Left lung (tissue), 10 donors: ENCODE data around the gene SOCS3. TPM values are rescaled to one million over a fixed set of nuclear protein-coding genes. Genes with fewer than 3 reads are reported as not detected.
A peak's percentile ranks its signal among the peaks of the same experiment; 100 is the strongest.

Experiments
- ATAC-seq: fragments of 200-7000 bp; cut with Tn5 transposase; one replicate; pipeline ENCODE4 v1.9.1; 2020; ENCODE audit warnings: moderate library complexity
- DNase-seq, 4 donors: peaks; one replicate each; pipeline ENCODE4 v3.0.0-alpha.2; 2013 to 2020
- H3K27ac ChIP-seq, 2 donors: fragments of 200-600 bp; sonication (generic) in 1 of 2; one replicate each; pipeline versions ENCODE4 v1.5.0 to v1.8.0; 2020 to 2021
- H3K27me3 ChIP-seq, 2 donors: fragments of 200-600 bp; sonication (generic) in 1 of 2; one replicate each; pipeline versions ENCODE4 v1.5.0 to v1.8.0; 2020 to 2021
- H3K36me3 ChIP-seq, 2 donors: fragments of 200-600 bp; sonication (generic) in 1 of 2; one replicate each; pipeline versions ENCODE4 v1.5.0 to v1.8.0; 2020 to 2021
- H3K4me1 ChIP-seq, 2 donors: fragments of 200-600 bp; one replicate each; pipeline ENCODE4 v1.8.0; 2021
- H3K4me3 ChIP-seq, 2 donors: fragments of 200-600 bp; sonication (generic) in 1 of 2; one replicate each; pipeline versions ENCODE4 v1.5.0 to v1.8.0; 2020 to 2021; ENCODE audit warnings: mild to moderate bottlenecking in 1 of 2
- H3K9me3 ChIP-seq, 2 donors: fragments of 200-600 bp; sonication (generic) in 1 of 2; one replicate each; pipeline versions ENCODE4 v1.5.0 to v1.8.0; 2020 to 2021
- intact Hi-C, 2 donors: fragments of 100-400 bp; cut with DNase I; formaldehyde crosslinking; loops; one replicate each; pipeline versions ENCODE4 v1.11.2 to v1.14.2; 2022
- polyA plus RNA-seq, 6 donors: library from polyadenylated mRNA; unstranded; fragments of 120-200 nt; gene quantifications; one replicate each; pipeline ENCODE4 v1.2.1, GENCODE V29; 2013; ENCODE audit not compliant: insufficient read length in 6 of 6
- total RNA-seq, 2 donors: library from RNA; stranded (reverse); fragmentation: NEBNext Ultra II Directional; extraction: Animal tissue kit (Norgen Biotek cat#: 25700); gene quantifications; one replicate each; pipeline ENCODE4 v1.2.1, GENCODE V29; 2021
- TF ChIP-seq, protein P1 (sequence below), 2 donors: fragments of 200-600 bp; sonication (generic) in 1 of 2; IDR thresholded peaks; one replicate each; pipeline versions ENCODE4 v1.5.0 to v1.8.0; 2021; ENCODE audit warnings: antibody characterized with exemption in 2 of 2
- donor health status: DM: no; HTN: yes; CAD: no.
- donor health status: DM: no; HTN: no; CAD: no.

The SOCS3 gene
- total and polyA plus RNA-seq, 8 donors, result 4.7 to 118 (median 40.7) TPM

GRCh38 chr17:78346605-78347250, 13.1 kb downstream of the SOCS3 start:
- Histone ChIP-seq H3K4me3 (no peak overlapping the region), H3K9me3 (no peaks in the 10 kb centered on the region), H3K4me1 (peaks cover 39 to 96% of the 10 kb centered on the region in 2 donors), H3K27me3 (no peaks in the 10 kb centered on the region), H3K27ac (no peak overlapping the region), H3K36me3 (no peaks in the 10 kb centered on the region)
- no peak for DNase-seq
- intact Hi-C loops, result no loop called here
- no peak for ATAC-seq
- TF ChIP-seq, protein P1, sequence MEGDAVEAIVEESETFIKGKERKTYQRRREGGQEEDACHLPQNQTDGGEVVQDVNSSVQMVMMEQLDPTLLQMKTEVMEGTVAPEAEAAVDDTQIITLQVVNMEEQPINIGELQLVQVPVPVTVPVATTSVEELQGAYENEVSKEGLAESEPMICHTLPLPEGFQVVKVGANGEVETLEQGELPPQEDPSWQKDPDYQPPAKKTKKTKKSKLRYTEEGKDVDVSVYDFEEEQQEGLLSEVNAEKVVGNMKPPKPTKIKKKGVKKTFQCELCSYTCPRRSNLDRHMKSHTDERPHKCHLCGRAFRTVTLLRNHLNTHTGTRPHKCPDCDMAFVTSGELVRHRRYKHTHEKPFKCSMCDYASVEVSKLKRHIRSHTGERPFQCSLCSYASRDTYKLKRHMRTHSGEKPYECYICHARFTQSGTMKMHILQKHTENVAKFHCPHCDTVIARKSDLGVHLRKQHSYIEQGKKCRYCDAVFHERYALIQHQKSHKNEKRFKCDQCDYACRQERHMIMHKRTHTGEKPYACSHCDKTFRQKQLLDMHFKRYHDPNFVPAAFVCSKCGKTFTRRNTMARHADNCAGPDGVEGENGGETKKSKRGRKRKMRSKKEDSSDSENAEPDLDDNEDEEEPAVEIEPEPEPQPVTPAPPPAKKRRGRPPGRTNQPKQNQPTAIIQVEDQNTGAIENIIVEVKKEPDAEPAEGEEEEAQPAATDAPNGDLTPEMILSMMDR (IDR thresholded peaks at IDR 0.05), result no peak

GRCh38 chr17:78345791-78346494, 13.9 kb downstream of the SOCS3 start:
- peak overlapping the region in 1 of 2 donors; percentile 97 for H3K27ac ChIP-seq
- ATAC-seq, result no peak
- H3K27me3 ChIP-seq, result no peaks in the 10 kb centered on the region
- H3K4me1 ChIP-seq, result peaks cover 33 to 96% of the 10 kb centered on the region in 2 donors
- H3K9me3 ChIP-seq, result no peaks in the 10 kb centered on the region
- no peak for DNase-seq
- TF ChIP-seq, protein P1 (IDR thresholded peaks at IDR 0.05), result no peak
- no peak overlapping the region for H3K4me3 ChIP-seq
- no peaks in the 10 kb centered on the region for H3K36me3 ChIP-seq
- intact Hi-C loops, result no loop called here

- no peak overlapping the region for H3K4me3 ChIP-seq
- H3K4me1 ChIP-seq, result peaks cover 33 to 96% of the 10 kb centered on the region in 2 donors
- intact Hi-C loops, result no loop called here
- DNase-seq, result no peak
- no peak for ATAC-seq
- H3K36me3 ChIP-seq, result no peaks in the 10 kb centered on the region
- no peaks in the 10 kb centered on the region for H3K27me3 ChIP-seq
- no peaks in the 10 kb centered on the region for H3K9me3 ChIP-seq
- peak overlapping the region in 1 of 2 donors; percentile 97 for H3K27ac ChIP-seq
- TF ChIP-seq, protein P1 (IDR thresholded peaks at IDR 0.05), result no peak
Observed at GRCh38 chr17:78345172-78345571, 14.7 kb downstream of the SOCS3 start.

DNA sequence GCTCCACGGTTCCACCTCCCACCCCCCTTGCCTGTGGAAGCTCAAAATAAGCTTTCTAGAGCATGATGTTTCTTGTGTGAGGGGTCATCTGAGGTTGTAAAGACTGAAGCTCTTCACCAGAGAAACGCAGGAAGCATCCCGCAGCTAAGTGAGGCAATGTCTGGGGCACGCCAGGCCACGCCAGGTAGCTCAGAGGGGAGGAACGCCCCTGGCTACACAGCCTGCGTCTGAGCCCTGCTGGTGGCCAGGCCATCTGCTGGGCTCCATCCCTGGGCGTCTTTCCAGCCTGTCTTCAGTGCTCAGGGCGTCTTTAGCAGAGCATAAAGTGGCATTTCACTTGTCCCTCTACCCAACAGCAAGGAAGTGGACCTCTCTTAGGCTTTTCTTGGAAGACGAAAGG, 15.2 kb downstream of the SOCS3 start:
- DNase-seq, result no peak
- H3K4me1 ChIP-seq, result peaks cover 33 to 96% of the 10 kb centered on the region in 2 donors
- no peaks in the 10 kb centered on the region for H3K9me3 ChIP-seq
- H3K27ac ChIP-seq, result peak overlapping the region in 1 of 2 donors; percentile 97
- intact Hi-C loops, result no loop called here
- ATAC-seq, result no peak
- TF ChIP-seq, protein P1 (IDR thresholded peaks at IDR 0.05), result no peak
- H3K27me3 ChIP-seq, result no peaks in the 10 kb centered on the region
- H3K4me3 ChIP-seq, result no peak overlapping the region
- H3K36me3 ChIP-seq, result no peaks in the 10 kb centered on the region

GRCh38 chr17:78343543-78344201, 16.2 kb downstream of the SOCS3 start:
- TF ChIP-seq, protein P1 (IDR thresholded peaks at IDR 0.05), result no peak
- H3K9me3 ChIP-seq, result no peaks in the 10 kb centered on the region
- no peaks in the 10 kb centered on the region for H3K36me3 ChIP-seq
- H3K27me3 ChIP-seq, result no peaks in the 10 kb centered on the region
- H3K4me1 ChIP-seq, result peaks cover 33 to 96% of the 10 kb centered on the region in 2 donors
- intact Hi-C loops, result no loop called here
- peak overlapping the region; percentile 91 to 97 for H3K27ac ChIP-seq
- H3K4me3 ChIP-seq, result peak overlapping the region in 1 of 2 donors; percentile 42
- ATAC-seq (peak; percentile 38), DNase-seq (peak in 2 of 4 donors; percentile 83 to 92)
